Caki2 (cell line): ENCODE data around the gene CKLF. TPM values are rescaled to one million over a fixed set of nuclear protein-coding genes. Genes with fewer than 3 reads are reported as not detected.
"Not testable (repeated sequence)": the region's sequence is repeated elsewhere in the genome, so short reads cannot be mapped to it uniquely, and the experiment has no call there.

ENCODE experiments used
- DNase-seq: peaks from one replicate; pipeline ENCODE4 v3.0.0-alpha.2; 2015; ENCODE audit warnings: low read depth
- in situ Hi-C: cut with HindIII; loops from 2 replicates; pipeline ENCODE4 v1.10.0; 2016; ENCODE audit warnings: low sequenced_read_pairs, low pct_unique_long_range_greater_than_20kb, mixed read lengths
- total RNA-seq: library from RNA; depleted of rRNA; stranded (reverse); fragments of >200 nt; shearing (Covaris generic); gene quantifications from 2 replicates; pipeline ENCODE4 v1.2.3, GENCODE V29; 2014; ENCODE audit warnings: low replicate concordance

The CKLF gene
- total RNA-seq, 1 experiment from 2014 or later: 128 TPM

GRCh38 chr16:66561381-66562080 lies 9.2 kb downstream of the CKLF start:
- DNase-seq: no peak
- in situ Hi-C loops: no loop called here

DNA sequence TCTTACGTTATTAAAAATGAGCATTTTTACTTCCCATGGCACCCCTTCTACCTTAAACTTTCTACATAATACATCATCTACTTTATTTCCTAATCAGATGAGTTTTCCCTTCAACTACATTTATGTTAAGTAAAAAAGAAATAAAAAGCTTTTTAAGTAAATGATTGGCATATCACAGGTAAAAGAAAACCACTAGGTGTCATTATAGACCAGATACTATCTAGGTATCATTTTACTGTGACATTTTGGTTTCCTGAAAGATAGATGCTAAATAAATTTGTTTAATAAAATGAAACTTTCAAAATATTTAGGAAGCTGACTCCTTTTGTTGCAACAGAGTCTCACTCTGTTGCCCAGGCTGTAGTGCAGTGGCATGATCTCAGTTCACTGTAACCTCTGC lies 10.0 kb downstream of the CKLF start:
- no peak for DNase-seq
- in situ Hi-C loops: no loop called here

DNA sequence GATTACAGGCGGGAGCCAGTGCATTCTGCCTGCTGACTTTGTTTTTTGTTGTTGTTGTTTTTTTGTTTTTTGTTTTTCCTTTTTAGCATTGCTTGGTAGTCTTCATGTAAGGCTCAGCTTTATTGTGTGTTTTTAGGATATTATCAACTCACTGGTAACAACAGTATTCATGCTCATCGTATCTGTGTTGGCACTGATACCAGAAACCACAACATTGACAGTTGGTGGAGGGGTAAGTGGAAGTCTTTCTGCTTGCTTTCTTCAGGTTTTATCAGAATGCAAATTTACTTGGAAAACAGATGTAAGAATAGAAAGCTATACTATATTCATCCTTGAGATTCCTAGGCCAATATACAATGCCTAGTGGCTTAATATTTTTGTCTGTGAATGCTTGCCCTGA lies 10.6 kb downstream of the CKLF start:
- in situ Hi-C loops: no loop called here

DNA sequence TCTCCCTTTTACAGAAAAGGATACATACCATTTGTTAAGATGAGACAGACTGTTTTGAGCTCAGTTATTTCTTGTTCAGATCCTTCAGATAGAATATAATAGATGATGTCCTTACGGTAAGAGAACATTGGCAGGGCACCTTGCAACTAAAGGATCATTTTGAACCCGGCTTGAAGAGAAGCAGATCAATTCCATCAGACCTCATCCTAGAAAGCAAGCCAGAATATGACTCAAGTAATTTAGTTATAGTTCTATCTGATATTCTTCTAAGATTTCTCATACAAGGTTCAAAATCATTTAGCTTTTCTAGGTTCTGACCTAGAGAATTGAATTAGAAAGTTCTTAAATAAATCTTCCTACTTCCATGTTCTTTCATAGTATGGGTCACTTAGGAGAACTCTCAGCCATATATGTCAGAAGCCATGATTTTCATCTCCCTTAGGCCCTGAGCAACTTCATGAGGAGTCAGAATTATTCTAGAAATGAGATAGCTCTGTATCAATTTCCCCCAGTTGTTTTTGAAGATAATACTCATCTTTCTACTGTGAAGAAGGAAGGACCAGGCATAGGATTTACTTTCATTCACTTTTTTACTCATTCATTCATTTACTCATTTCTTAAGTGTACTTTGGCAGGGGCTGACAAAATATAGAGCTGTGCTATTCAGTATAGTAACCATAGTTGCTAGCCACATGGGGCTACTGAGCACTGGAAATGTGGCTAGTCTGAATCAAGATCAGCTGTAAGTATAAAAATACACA lies 11.4 kb downstream of the CKLF start:
- DNase-seq: no peak
- in situ Hi-C loops: no loop called here

More for the DNA sequence above, 10.6 kb downstream of the CKLF start:
- DNase-seq: no peak

- in situ Hi-C loops: no loop called here
- DNase-seq: no peak
Observed at GRCh38 chr16:66566051-66566901, 13.9 kb downstream of the CKLF start, which contains the start of gene CMTM1. CMTM1 (plus strand) TSS chr16:66566439; CDS start chr16:66566514, 75 bp downstream.

DNA sequence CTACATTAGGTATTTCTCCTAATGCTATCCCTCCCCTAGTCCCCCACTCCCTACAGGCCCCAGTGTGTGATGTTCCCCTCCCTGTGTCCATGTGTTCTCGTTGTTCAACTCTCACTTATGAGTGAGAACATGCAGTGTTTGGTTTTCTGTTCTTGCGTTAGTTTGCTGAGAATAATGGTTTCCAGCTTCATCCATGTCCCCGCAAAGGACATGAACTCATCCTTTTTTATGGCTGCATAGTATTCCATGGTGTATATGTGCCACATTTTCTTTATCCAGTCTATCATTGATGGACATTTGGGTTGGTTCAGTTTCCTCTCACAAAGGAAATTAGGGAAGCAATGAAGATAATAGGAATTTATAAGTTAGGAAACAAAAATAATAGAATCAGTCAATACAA lies 14.9 kb downstream of the CKLF start:
- in situ Hi-C loops, DNase-seq: not testable (repeated sequence)

- in situ Hi-C loops: no loop called here
- DNase-seq: no peak
Observed at GRCh38 chr16:66568355-66568754, 16.0 kb downstream of the CKLF start.

DNA sequence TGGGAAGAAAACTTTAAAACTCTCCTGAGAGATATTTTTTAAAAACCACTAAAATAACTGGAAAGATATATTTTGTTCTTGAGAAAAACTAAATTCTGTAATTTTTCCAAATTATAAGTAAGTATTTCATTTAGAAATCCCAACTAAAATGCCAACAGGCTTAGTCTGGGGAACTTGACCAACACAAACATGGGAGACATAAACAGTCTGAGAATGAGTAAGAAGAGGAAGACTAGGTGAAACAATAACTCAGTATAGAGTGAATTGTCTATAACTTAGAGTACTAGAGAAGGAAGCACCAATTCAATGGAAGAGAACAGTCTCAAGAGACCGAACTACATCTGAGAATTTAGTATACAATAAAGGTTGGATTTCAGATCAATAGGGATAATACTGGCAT lies 16.8 kb downstream of the CKLF start:
- no peak for DNase-seq
- in situ Hi-C loops: no loop called here

DNA sequence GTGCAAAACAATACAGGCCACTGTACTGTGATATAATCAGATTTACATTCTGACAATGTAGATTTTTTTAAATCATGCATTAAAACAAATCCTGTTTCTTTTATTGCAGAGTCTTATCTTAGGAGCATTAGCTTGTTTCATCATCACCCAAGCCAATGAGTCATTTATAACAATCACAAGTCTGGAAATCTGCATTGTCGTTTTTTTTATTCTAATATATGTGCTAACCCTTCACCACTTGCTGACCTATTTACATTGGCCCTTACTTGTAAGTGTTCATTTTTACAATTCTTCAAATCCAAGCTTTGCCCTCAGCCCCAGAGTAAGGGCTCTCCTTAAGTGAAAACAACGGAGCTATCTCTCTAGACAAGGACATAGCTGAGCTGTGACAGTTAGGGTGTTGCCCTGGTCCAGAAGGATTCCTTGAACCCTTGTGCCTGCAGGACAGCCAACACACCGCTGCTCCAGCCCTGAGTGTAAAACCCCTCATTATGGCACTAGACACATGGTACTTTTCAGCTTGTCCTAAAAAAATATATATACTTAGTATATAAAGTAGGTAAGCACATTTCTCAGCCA lies 17.5 kb downstream of the CKLF start:
- DNase-seq: peak; percentile 35
- in situ Hi-C loops: no loop called here

GRCh38 chr16:66572356-66572755 lies 20.0 kb downstream of the CKLF start:
- DNase-seq: no peak
- in situ Hi-C loops: no loop called here

DNA sequence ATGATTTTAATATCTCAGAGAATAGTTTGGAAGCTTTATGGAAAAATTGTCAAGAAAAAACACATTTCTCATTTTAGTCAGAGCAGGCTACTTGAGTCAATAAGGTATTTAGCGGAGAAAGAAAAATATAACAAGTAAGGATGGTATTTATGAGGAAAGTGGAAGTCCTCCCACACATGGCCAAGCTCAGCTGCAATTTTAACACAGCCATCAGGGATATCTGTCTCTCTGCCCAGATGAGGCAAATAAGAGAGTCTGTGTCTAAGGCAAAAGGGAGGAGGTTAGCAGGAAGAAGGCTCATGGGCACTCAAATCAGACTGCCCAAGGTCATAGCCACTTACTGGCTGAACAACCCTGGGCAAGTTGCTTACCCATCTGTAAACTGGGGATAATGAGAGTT lies 21.7 kb downstream of the CKLF start:
- no peak for DNase-seq
- in situ Hi-C loops: no loop called here

- in situ Hi-C loops: no loop called here
- DNase-seq: no peak
Observed at GRCh38 chr16:66574531-66574930, 22.2 kb downstream of the CKLF start.

DNA sequence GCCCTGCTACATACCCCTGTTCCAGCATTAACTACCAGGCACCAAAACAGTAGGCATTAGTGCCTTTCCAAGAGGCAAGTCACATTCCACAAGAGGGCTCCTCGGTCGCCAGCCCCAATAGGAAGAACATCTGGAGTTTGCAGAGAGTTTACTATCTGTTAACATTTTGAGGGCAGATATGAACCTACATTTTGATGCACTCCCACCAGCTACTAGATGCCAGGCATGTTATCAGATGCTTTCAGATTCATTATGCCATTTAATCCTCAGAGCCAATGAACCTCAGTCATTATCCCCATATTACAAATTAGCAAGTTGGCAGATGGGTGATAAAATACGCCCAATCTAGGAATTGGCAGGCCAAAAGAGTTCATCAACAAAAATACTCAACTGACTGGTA lies 22.7 kb downstream of the CKLF start:
- DNase-seq: no peak
- in situ Hi-C loops: no loop called here

DNA sequence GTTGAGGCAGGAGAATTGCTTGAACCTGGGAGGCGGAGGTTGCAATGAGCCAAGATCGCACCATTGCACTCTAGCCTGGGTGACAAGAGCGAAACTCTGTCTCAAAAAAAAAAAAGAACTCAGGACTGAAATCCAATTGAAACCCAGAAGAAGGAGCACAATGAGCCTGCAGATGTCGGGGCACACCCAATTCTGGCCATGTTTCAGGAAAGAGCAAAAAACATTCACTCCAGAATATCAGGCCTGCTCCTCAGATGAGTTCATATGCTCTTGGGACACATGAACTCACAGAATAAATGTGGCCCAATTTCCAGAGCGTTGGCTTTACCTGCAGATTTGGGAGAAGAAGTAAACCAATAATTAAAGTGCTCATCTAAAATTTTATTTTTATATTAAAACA lies 23.9 kb downstream of the CKLF start:
- DNase-seq: no peak
- in situ Hi-C loops: no loop called here

- no peak for DNase-seq
- in situ Hi-C loops: no loop called here
Observed at GRCh38 chr16:66578651-66579531, 26.5 kb downstream of the CKLF start, which contains the start of gene CMTM2. CMTM2 (plus strand) TSS chr16:66579463; CDS start chr16:66579608, 145 bp downstream.

GRCh38 chr16:66580605-66581209 lies 28.3 kb downstream of the CKLF start:
- in situ Hi-C loops: no loop called here
- peak; percentile 60 for DNase-seq

GRCh38 chr16:66581246-66581952 lies 29.0 kb downstream of the CKLF start:
- peak; percentile 62 for DNase-seq
- in situ Hi-C loops: no loop called here
